ENCODE measurements around the gene ARMC2. TPM values are rescaled to one million over a fixed set of nuclear protein-coding genes. Genes with fewer than 3 reads are reported as not detected.
A peak's percentile ranks its signal among the peaks of the same experiment; 100 is the strongest.

The ARMC2 gene
- total and polyA plus RNA-seq, 2 of the 8 experiments (the other 6 are each of a cell fraction or from before 2014, with no cell fraction given), result 1.6 to 4.4 TPM

DNA sequence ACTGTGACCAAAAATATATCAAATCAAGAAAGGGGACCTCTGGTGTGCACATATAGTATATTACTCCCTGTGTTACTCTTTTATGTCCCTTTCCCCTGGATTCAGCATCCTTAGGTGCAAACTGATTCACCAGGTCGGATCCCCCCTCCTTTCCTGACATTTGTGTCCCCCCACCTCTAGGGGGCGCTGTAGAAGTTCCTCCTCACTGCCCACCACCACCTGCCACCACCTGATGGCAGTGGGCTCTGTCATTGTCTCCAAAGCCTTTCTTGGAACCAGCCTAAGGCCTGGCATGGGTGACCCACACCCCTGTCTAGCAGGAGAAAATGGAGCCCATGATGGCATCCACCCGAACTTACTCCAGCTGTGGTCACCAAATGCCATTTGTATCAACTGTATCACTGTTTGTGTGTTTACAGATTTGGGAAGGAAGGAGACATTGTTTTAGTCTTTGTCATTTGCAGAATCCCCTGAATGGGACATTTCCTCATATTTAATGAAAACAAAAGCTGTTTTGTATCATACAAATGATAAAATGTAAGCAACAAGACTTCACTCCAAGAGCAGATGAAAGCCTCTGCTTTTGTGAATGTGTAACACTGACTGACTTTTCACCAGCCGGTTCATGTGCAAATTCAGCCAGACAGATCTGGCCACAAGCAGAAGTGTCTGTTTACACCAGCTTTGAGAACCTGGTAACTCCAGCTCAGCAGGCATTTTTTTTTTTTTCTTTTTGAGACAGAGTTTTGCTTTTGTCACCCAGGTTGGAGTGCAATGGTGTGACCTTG, 66.2 kb downstream of the ARMC2 start (continued):
- TF ChIP-seq, protein P1, sequence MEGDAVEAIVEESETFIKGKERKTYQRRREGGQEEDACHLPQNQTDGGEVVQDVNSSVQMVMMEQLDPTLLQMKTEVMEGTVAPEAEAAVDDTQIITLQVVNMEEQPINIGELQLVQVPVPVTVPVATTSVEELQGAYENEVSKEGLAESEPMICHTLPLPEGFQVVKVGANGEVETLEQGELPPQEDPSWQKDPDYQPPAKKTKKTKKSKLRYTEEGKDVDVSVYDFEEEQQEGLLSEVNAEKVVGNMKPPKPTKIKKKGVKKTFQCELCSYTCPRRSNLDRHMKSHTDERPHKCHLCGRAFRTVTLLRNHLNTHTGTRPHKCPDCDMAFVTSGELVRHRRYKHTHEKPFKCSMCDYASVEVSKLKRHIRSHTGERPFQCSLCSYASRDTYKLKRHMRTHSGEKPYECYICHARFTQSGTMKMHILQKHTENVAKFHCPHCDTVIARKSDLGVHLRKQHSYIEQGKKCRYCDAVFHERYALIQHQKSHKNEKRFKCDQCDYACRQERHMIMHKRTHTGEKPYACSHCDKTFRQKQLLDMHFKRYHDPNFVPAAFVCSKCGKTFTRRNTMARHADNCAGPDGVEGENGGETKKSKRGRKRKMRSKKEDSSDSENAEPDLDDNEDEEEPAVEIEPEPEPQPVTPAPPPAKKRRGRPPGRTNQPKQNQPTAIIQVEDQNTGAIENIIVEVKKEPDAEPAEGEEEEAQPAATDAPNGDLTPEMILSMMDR (IDR thresholded peaks at IDR 0.05; ENCODE audit: control extremely low read depth in 1 of 3, insufficient read depth in 1 of 3, low read depth in 1 of 3, low read length in 3 of 3), result peak; percentile 95 to 99 (median 99)
- no peak for TF ChIP-seq POLR2AphosphoS5 (IDR thresholded peaks at IDR 0.05; ENCODE audit: low read depth, low read length)
- TF ChIP-seq CBX5 (IDR thresholded peaks at IDR 0.05; ENCODE audit: low read depth, low read length), result no peak
- TF ChIP-seq SP2 (IDR thresholded peaks at IDR 0.05; ENCODE audit: low read length), result no peak
- TF ChIP-seq RAD21 (IDR thresholded peaks at IDR 0.05 in 1 of 2, conservative IDR thresholded peaks at IDR 0.05 in 1 of 2; ENCODE audit: low read depth in 2 of 2, low read length in 2 of 2), result peak; percentile 78 to 85
- TF ChIP-seq GABPA (IDR thresholded peaks at IDR 0.05; ENCODE audit: borderline replicate concordance, insufficient read depth, low read length), result no peak
- 0 out of 2 replicates have a peak, but pooled peaks have one; percentile 17 for TF ChIP-seq BACH1 (IDR thresholded peaks at IDR 0.05; ENCODE audit: low read length)

Data from H1 (cell line).